Osteocyte (in vitro differentiated cells): ENCODE data around the gene AFF1. TPM values are rescaled to one million over a fixed set of nuclear protein-coding genes. Genes with fewer than 3 reads are reported as not detected.

ENCODE experiments used
- DNase-seq: peaks from one replicate; pipeline ENCODE4 v3.0.0; 2021; ENCODE audit warnings: mixed read lengths; ENCODE audit not compliant: unreplicated experiment; ENCODE audit errors: extremely low spot score
- H3K27ac Mint-ChIP-seq: one replicate; pipeline ENCODE4 v1.8.0; 2021; ENCODE audit warnings: mild to moderate bottlenecking, mixed read lengths; ENCODE audit not compliant: unreplicated experiment
- H3K27me3 Mint-ChIP-seq: one replicate; pipeline ENCODE4 v1.8.0; 2021; ENCODE audit warnings: mixed read lengths; ENCODE audit not compliant: unreplicated experiment
- H3K36me3 Mint-ChIP-seq: one replicate; pipeline ENCODE4 v1.8.0; 2021; ENCODE audit warnings: mixed read lengths; ENCODE audit not compliant: unreplicated experiment
- H3K4me1 Mint-ChIP-seq: one replicate; pipeline ENCODE4 v1.8.0; 2021; ENCODE audit warnings: mixed read lengths; ENCODE audit not compliant: unreplicated experiment
- H3K4me3 Mint-ChIP-seq: one replicate; pipeline ENCODE4 v1.8.0; 2021; ENCODE audit warnings: mild to moderate bottlenecking, moderate library complexity, mixed read lengths; ENCODE audit not compliant: unreplicated experiment
- H3K9me3 Mint-ChIP-seq: one replicate; pipeline ENCODE4 v1.8.0; 2021; ENCODE audit warnings: mixed read lengths; ENCODE audit not compliant: unreplicated experiment
- CTCF ChIP-seq: fragments of 200-600 bp; sonication (generic); IDR thresholded peaks from 2 replicates; pipeline ENCODE4 v1.5.0; 2021; ENCODE audit warnings: antibody characterized with exemption, mild to moderate bottlenecking, moderate library complexity
- total RNA-seq: library from RNA; stranded (reverse); gene quantifications from 2 replicates; pipeline ENCODE4 v1.2.1, GENCODE V29; 2021

The AFF1 gene
- total RNA-seq, 1 donor from 2014 or later, result 39.3 TPM

GRCh38 chr4:87065021-87065420, 130.2 kb downstream of the AFF1 start:
- Mint-ChIP-seq H3K9me3 (no peaks in the 10 kb centered on the region), H3K4me1 (peaks cover 31% of the 10 kb centered on the region), H3K27me3 (no peaks in the 10 kb centered on the region), H3K36me3 (peaks cover 4% of the 10 kb centered on the region), H3K4me3 (no peak overlapping the region), H3K27ac (no peak overlapping the region)
- DNase-seq, result no peak
- TF ChIP-seq CTCF, result no peak

GRCh38 chr4:87066403-87067123, 131.8 kb downstream of the AFF1 start:
- no peak overlapping the region for H3K27ac Mint-ChIP-seq
- no peaks in the 10 kb centered on the region for H3K9me3 Mint-ChIP-seq
- H3K27me3 Mint-ChIP-seq, result no peaks in the 10 kb centered on the region
- no peak for TF ChIP-seq CTCF
- H3K36me3 Mint-ChIP-seq, result peaks cover 4% of the 10 kb centered on the region
- no peak overlapping the region for H3K4me3 Mint-ChIP-seq
- H3K4me1 Mint-ChIP-seq, result peaks cover 25% of the 10 kb centered on the region
- no peak for DNase-seq

GRCh38 chr4:87067124-87067885, 132.5 kb downstream of the AFF1 start:
- H3K9me3 Mint-ChIP-seq, result no peaks in the 10 kb centered on the region
- peaks cover 27% of the 10 kb centered on the region for H3K4me1 Mint-ChIP-seq
- H3K27ac Mint-ChIP-seq, result no peak overlapping the region
- TF ChIP-seq CTCF, result no peak
- H3K36me3 Mint-ChIP-seq, result peaks cover 7% of the 10 kb centered on the region
- no peak for DNase-seq
- no peaks in the 10 kb centered on the region for H3K27me3 Mint-ChIP-seq
- no peak overlapping the region for H3K4me3 Mint-ChIP-seq

- no peak for TF ChIP-seq CTCF
- H3K27me3 Mint-ChIP-seq, result no peaks in the 10 kb centered on the region
- H3K9me3 Mint-ChIP-seq, result no peaks in the 10 kb centered on the region
- H3K4me1 Mint-ChIP-seq, result peaks cover 38% of the 10 kb centered on the region
- peak overlapping the region; percentile 12 for H3K27ac Mint-ChIP-seq
- H3K36me3 Mint-ChIP-seq, result peaks cover 7% of the 10 kb centered on the region
- no peak for DNase-seq
- no peak overlapping the region for H3K4me3 Mint-ChIP-seq
Observed at GRCh38 chr4:87068583-87069021, 133.8 kb downstream of the AFF1 start.

- Mint-ChIP-seq H3K4me3 (no peak overlapping the region), H3K27me3 (no peaks in the 10 kb centered on the region), H3K27ac (no peak overlapping the region), H3K36me3 (peaks cover 5% of the 10 kb centered on the region), H3K4me1 (peaks cover 43% of the 10 kb centered on the region), H3K9me3 (no peaks in the 10 kb centered on the region)
- DNase-seq, result no peak
- TF ChIP-seq CTCF, result no peak
Observed at GRCh38 chr4:87069037-87069742, 134.4 kb downstream of the AFF1 start.
